Prostate gland (tissue), 2 donors: Measurements from ENCODE around the gene APOBEC3H. TPM values are rescaled to one million over a fixed set of nuclear protein-coding genes. Genes with fewer than 3 reads are reported as not detected.

Experiments
- DNase-seq: peaks from one replicate; pipeline ENCODE4 v3.0.0-alpha.2; 2019; ENCODE audit warnings: low spot score
- H3K27ac ChIP-seq, 2 donors: fragments of 200-600 bp; sonication (generic); 2 replicates each; pipeline ENCODE4 v1.5.1; 2017 to 2019
- H3K27me3 ChIP-seq: fragments of 200-600 bp; sonication (generic); replicated peaks from 2 replicates; pipeline ENCODE4 v1.5.1; 2019; ENCODE audit not compliant: insufficient read depth
- H3K36me3 ChIP-seq, 2 donors: fragments of 200-600 bp; sonication (generic); 1 replicate in 1 of 2; 2 replicates in 1 of 2; pipeline versions ENCODE4 v1.5.1 to v1.8.1; 2017 to 2019
- H3K4me1 ChIP-seq: fragments of 200-600 bp; sonication (generic); replicated peaks from 2 replicates; pipeline ENCODE4 v1.5.1; 2019
- H3K4me3 ChIP-seq, 2 donors: fragments of 200-600 bp; sonication (generic); 2 replicates each; pipeline ENCODE4 v1.5.1; 2017 to 2019
- H3K9me3 ChIP-seq: fragments of 200-600 bp; sonication (generic); 2 replicates; pipeline ENCODE4 v1.5.1; 2017
- CTCF ChIP-seq, 4 experiments: fragments of 200-600 bp in 2 of 4; fragments of 450-650 bp in 2 of 4; sonication (generic) in 2 of 4; IDR thresholded peaks; 1 replicate in 3 of 4; 2 replicates in 1 of 4; pipeline ENCODE4 v1.5.1; 2016 to 2019; ENCODE audit warnings: antibody characterized with exemption in 4 of 4, mild to moderate bottlenecking in 2 of 4, moderate library complexity in 2 of 4
- POLR2A ChIP-seq: fragments of 450-650 bp; IDR thresholded peaks from one replicate; pipeline ENCODE4 v1.6.1; 2016; ENCODE audit warnings: antibody characterized with exemption, mild to moderate bottlenecking
- POLR2AphosphoS5 ChIP-seq: sonication (generic); formaldehyde crosslinking; IDR thresholded peaks from one replicate; pipeline ENCODE4 v1.6.1; 2017; ENCODE audit warnings: antibody characterized with exemption
- WGBS: methylation state at CpG from one replicate; pipeline ENCODE4 v1.1.5; 2018; 5-methylcytosine and 5-hydroxymethylcytosine counted together
- intact Hi-C: fragments of 100-400 bp; cut with DNase I; formaldehyde crosslinking; loops from one replicate; pipeline ENCODE4 v1.14.2; 2022
- total RNA-seq, 2 donors: library from RNA; depleted of rRNA; stranded (reverse); fragments of >200 nt; gene quantifications; one replicate each; pipeline ENCODE4 v1.1.0, GENCODE V29; 2016

The APOBEC3H gene
- total RNA-seq, 2 donors from 2014 or later, result 4.1 TPM; not detected in 1

- no peaks in the 10 kb centered on the region for H3K36me3 ChIP-seq
- no peaks in the 10 kb centered on the region for H3K27me3 ChIP-seq
- no peak overlapping the region for H3K4me3 ChIP-seq
- peaks cover 4% of the 10 kb centered on the region for H3K4me1 ChIP-seq
- no peak for TF ChIP-seq POLR2AphosphoS5
- TF ChIP-seq POLR2A, result no peak
- no peak for TF ChIP-seq CTCF (IDR thresholded peaks at IDR 0.05)
- H3K9me3 ChIP-seq, result no peaks in the 10 kb centered on the region
- 82% methylated on average over 7 of the region's 7 CpGs for WGBS
- intact Hi-C loops, result no loop called here
- DNase-seq, result no peak
- no peak overlapping the region for H3K27ac ChIP-seq
Measured at GRCh38 chr22:39139933-39140332, 42.9 kb downstream of the APOBEC3H start.

- no peak for DNase-seq
- no peaks in the 10 kb centered on the region for H3K27me3 ChIP-seq
- WGBS, result 92% methylated on average over 14 of the region's 14 CpGs
- no peaks in the 10 kb centered on the region for H3K9me3 ChIP-seq
- TF ChIP-seq CTCF (IDR thresholded peaks at IDR 0.05), result no peak
- no peak for TF ChIP-seq POLR2AphosphoS5
- TF ChIP-seq POLR2A, result no peak
- intact Hi-C loops, result no loop called here
- H3K27ac ChIP-seq, result no peak overlapping the region
- H3K4me3 ChIP-seq, result no peak overlapping the region
- peaks cover 9% of the 10 kb centered on the region for H3K4me1 ChIP-seq
- no peaks in the 10 kb centered on the region for H3K36me3 ChIP-seq
Measured at GRCh38 chr22:39142088-39142680, 45.1 kb downstream of the APOBEC3H start.

GRCh38 chr22:39144101-39144767, 47.2 kb downstream of the APOBEC3H start:
- Histone ChIP-seq H3K4me3 (peak overlapping the region; percentile 89 to 94), H3K4me1 (peaks cover 15% of the 10 kb centered on the region), H3K36me3 (no peaks in the 10 kb centered on the region), H3K27me3 (no peaks in the 10 kb centered on the region), H3K27ac (peak overlapping the region; percentile 97 to 98), H3K9me3 (no peaks in the 10 kb centered on the region)
- 8% methylated on average over 21 of the region's 22 CpGs for WGBS
- intact Hi-C loops, result no loop called here
- no peak for TF ChIP-seq CTCF (IDR thresholded peaks at IDR 0.05)
- TF ChIP-seq POLR2A, result peak; percentile 55
- TF ChIP-seq POLR2AphosphoS5, result peak; percentile 27
- DNase-seq, result no peak

- peaks cover 23% of the 10 kb centered on the region for H3K4me1 ChIP-seq
- H3K9me3 ChIP-seq, result no peaks in the 10 kb centered on the region
- H3K36me3 ChIP-seq, result no peaks in the 10 kb centered on the region
- H3K27me3 ChIP-seq, result no peaks in the 10 kb centered on the region
- no peak for DNase-seq
- intact Hi-C loops, result no loop called here
- H3K27ac ChIP-seq, result peak overlapping the region; percentile 97 to 98
- peak overlapping the region in 1 of 2 donors; percentile 89 for H3K4me3 ChIP-seq
- TF ChIP-seq POLR2A, result no peak
- TF ChIP-seq POLR2AphosphoS5, result no peak
- no peak for TF ChIP-seq CTCF (IDR thresholded peaks at IDR 0.05)
- WGBS, result 62% methylated on average over 6 of the region's 6 CpGs
Measured at GRCh38 chr22:39146256-39147101, 49.4 kb downstream of the APOBEC3H start.
